Measurements from ENCODE around the gene HIGD1A. TPM values are rescaled to one million over a fixed set of nuclear protein-coding genes. Genes with fewer than 3 reads are reported as not detected.

The HIGD1A gene
- total and polyA plus RNA-seq, 9 of the 15 experiments (the other 6 are each of a cell fraction or from before 2014, with no cell fraction given): 165 to 1,185 (median 333) TPM

DNA sequence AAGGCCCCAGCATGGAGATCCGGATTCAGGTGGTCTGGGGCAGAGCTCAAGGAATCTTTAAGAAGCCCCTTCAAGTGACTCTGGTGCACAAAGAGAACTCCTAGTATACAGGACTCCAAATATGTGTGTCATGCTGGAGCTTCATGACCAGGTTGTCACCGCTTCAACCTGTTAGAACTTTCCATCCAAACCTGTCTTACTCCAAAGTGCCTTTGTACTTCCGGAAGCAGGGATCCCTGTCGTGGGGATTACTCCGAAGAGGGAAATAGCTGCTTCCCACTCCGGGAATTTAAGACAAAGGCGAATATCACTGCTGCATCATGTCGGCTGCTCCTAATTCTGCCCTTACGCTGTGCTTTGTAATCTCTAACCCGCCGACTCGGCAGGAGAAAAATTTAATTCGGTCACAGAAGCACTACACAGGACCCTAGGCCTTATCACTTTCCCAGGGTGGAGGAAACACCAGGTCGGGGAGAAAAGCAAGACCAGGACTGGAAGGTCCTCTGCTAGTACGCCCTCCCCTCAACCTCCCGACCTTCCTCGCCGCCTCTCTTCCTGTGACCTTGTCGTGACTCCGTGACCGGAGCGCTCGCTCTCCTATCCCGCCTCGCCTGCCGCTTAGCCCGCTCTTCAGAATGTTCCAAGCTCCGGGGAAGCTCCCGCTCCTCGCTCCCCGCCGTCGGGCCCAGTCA is 730 bp downstream of the HIGD1A start:
- peak; percentile 11 for FAIRE-seq
- peaks cover 53% of the 10 kb centered on the region for H3K79me2 ChIP-seq (ENCODE audit: control insufficient read depth, insufficient read depth, low read length)
- peaks cover 27% of the 10 kb centered on the region; the same call in 2 of the 3 replicates for H3K36me3 ChIP-seq (ENCODE audit: control insufficient read depth, insufficient read depth, low read length)
- H3K9me1 ChIP-seq (ENCODE audit: control insufficient read depth, insufficient read depth, low read length): no peaks in the 10 kb centered on the region
- H2AFZ ChIP-seq (ENCODE audit: low read depth, low read length): peak overlapping the region; percentile 70
- H3K9ac ChIP-seq (ENCODE audit: insufficient read depth in 1 of 2, low read depth in 2 of 2, low read length in 2 of 2): peak overlapping the region; percentile 90 to 99
- H3K9me3 ChIP-seq (replicated peaks; ENCODE audit: control insufficient read depth, insufficient read depth, low read depth, low read length): no peaks in the 10 kb centered on the region
- CTCF ChIA-PET (ENCODE audit: low intra/inter-chr PET ratio): no interaction called here
- ATAC-seq: peak; percentile 72
- peaks cover 20 to 26% of the 10 kb centered on the region in 2 experiments; a peak in 4 of 5 replicates for H3K4me1 ChIP-seq (replicated peaks in 1 of 2; ENCODE audit: control insufficient read depth in 2 of 2, insufficient read depth in 2 of 2, low read length in 2 of 2)
- H3K4me2 ChIP-seq (ENCODE audit: insufficient read depth, low read length): peak overlapping the region; percentile 88
- peak in 3 of 4 experiments; percentile 56 to 78 (median 78) for DNase-seq (ENCODE audit: extremely low read depth in 1 of 4, low spot score in 3 of 4)
- in situ Hi-C loops (cut with MboI) (no loop called here), intact Hi-C loops (cut with micrococcal nuclease) (no loop called here)
- H3K4me3 ChIP-seq: peak overlapping the region; percentile 75
- 1% methylated on average over 33 of the region's 33 CpGs for WGBS (ENCODE audit: insufficient coverage, low coverage, missing lambda C conversion rate)
- no peaks in the 10 kb centered on the region for H4K20me1 ChIP-seq (replicated peaks; ENCODE audit: control insufficient read depth, insufficient read depth, low read length)
- no peaks in the 10 kb centered on the region for H3K27me3 ChIP-seq (ENCODE audit: control insufficient read depth in 2 of 2, insufficient read depth in 2 of 2, low read length in 2 of 2)
- BruUV-seq (replicated peaks): TSS peak; percentile 41
- POLR2A ChIA-PET: interaction anchor here (0.6 to 3.0 kb wide), 15 partner anchors 10 to 828 kb away, joined by 3 to 19 read pairs (median 4); partner anchors contain the start of gene CYP8B1
- peak overlapping the region; percentile 83 for H3K27ac ChIP-seq (ENCODE audit: extremely low read depth, low read depth, low read length)
- TF ChIP-seq RBM39 (optimal IDR thresholded peaks at IDR 0.05; ENCODE audit: low read depth, low read length) (peak; percentile 28), XRCC5 (IDR thresholded peaks at IDR 0.05; ENCODE audit: low read depth, low read length) (peak; percentile 37; the same call in 1 of the 2 replicates), JUND (IDR thresholded peaks at IDR 0.05; ENCODE audit: borderline replicate concordance, low read depth, low read length) (no peak), JUND (tag; IDR thresholded peaks at IDR 0.05; ENCODE audit: borderline replicate concordance, low read depth, low read length) (peak; percentile 20; the same call in 2 of the 3 replicates), RHOXF2B (CRISPR knock-in tag; conservative IDR thresholded peaks at IDR 0.05) (no peak), SRSF3 (IDR thresholded peaks at IDR 0.05; ENCODE audit: insufficient read depth, low read length) (no peak), ZBTB7A (IDR thresholded peaks at IDR 0.05; ENCODE audit: borderline replicate concordance, control insufficient read depth, low read depth, low read length) (peak; percentile 24; the same call in 1 of the 2 replicates), MYC (IDR thresholded peaks at IDR 0.05; ENCODE audit: low read depth, low read length) (peak; percentile 45; the same call in 1 of the 2 replicates), MYC (CRISPR knock-in tag; IDR thresholded peaks at IDR 0.05; ENCODE audit: borderline replicate concordance, low read depth) (no peak), BACH1 (tag; IDR thresholded peaks at IDR 0.05) (0 out of 2 replicates have a peak, but pooled peaks have one; percentile 4), PCBP2 (IDR thresholded peaks at IDR 0.05; ENCODE audit: low read depth, low read length, poor library complexity, severe bottlenecking) (no peak), NR2C2 (CRISPR knock-in tag; IDR thresholded peaks at IDR 0.05) (no peak), NR2C2 (tag; IDR thresholded peaks at IDR 0.05) (peak; percentile 87)
- TF ChIP-seq, protein P1, sequence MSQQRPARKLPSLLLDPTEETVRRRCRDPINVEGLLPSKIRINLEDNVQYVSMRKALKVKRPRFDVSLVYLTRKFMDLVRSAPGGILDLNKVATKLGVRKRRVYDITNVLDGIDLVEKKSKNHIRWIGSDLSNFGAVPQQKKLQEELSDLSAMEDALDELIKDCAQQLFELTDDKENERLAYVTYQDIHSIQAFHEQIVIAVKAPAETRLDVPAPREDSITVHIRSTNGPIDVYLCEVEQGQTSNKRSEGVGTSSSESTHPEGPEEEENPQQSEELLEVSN (IDR thresholded peaks at IDR 0.05; ENCODE audit: borderline replicate concordance in 1 of 2, extremely low read depth in 1 of 2, insufficient read depth in 1 of 2, insufficient read length in 1 of 2, low read depth in 1 of 2, low read length in 1 of 2, poor library complexity in 1 of 2, severe bottlenecking in 1 of 2): peak; percentile 57 to 73
